GM23338 (cell line): ENCODE data around the gene RIPK4. TPM values are rescaled to one million over a fixed set of nuclear protein-coding genes. Genes with fewer than 3 reads are reported as not detected.

Source experiments
- ATAC-seq: fragments of 200-7000 bp; cut with Tn5 transposase; 3 replicates; pipeline ENCODE4 v1.9.1; 2020
- DNase-seq: peaks from one replicate; pipeline ENCODE4 v3.0.0-alpha.2; 2015; ENCODE audit warnings: low spot score
- H2AFZ ChIP-seq: fragments of 200-600 bp; sonication (generic); 2 replicates; pipeline ENCODE4 v1.8.0; 2016; ENCODE audit warnings: antibody characterized with exemption, mild to moderate bottlenecking, moderate library complexity
- H3F3A ChIP-seq: fragments of 200-600 bp; sonication (generic); replicated peaks from 2 replicates; pipeline ENCODE4 v1.8.0; 2017; ENCODE audit warnings: antibody characterized with exemption, mixed run types, low read depth
- H3K27ac ChIP-seq: fragments of 200-600 bp; sonication (generic); 2 replicates; pipeline ENCODE4 v1.6.1; 2016; ENCODE audit warnings: low read depth
- H3K27me3 ChIP-seq: fragments of 200-600 bp; sonication (generic); 2 replicates; pipeline ENCODE4 v1.8.0; 2016; ENCODE audit warnings: mild to moderate bottlenecking, mixed run types, moderate library complexity; ENCODE audit not compliant: insufficient read depth
- H3K36me3 ChIP-seq: fragments of 200-600 bp; sonication (generic); 2 replicates; pipeline ENCODE4 v1.8.0; 2016; ENCODE audit warnings: mild to moderate bottlenecking; ENCODE audit not compliant: insufficient read depth
- H3K4me1 ChIP-seq: fragments of 200-600 bp; sonication (generic); 2 replicates; pipeline ENCODE4 v1.8.0; 2016; ENCODE audit warnings: mild to moderate bottlenecking, moderate library complexity; ENCODE audit not compliant: insufficient read depth
- H3K4me2 ChIP-seq: fragments of 200-600 bp; sonication (generic); 2 replicates; pipeline ENCODE4 v1.7.1; 2017; ENCODE audit warnings: mixed run types
- H3K4me3 ChIP-seq: fragments of 200-600 bp; sonication (generic); 2 replicates; pipeline ENCODE4 v1.6.1; 2016; ENCODE audit warnings: mixed run types
- H3K79me2 ChIP-seq: fragments of 200-600 bp; sonication (generic); replicated peaks from 2 replicates; pipeline ENCODE4 v1.8.0; 2017; ENCODE audit warnings: mild to moderate bottlenecking; ENCODE audit not compliant: insufficient read depth
- H3K9me2 ChIP-seq: fragments of 200-600 bp; sonication (generic); 2 replicates; pipeline ENCODE4 v1.8.0; 2017; ENCODE audit not compliant: insufficient read depth
- H4K20me1 ChIP-seq: fragments of 200-600 bp; sonication (generic); replicated peaks from 2 replicates; pipeline ENCODE4 v1.8.0; 2017; ENCODE audit warnings: mild to moderate bottlenecking; ENCODE audit not compliant: insufficient read depth
- H3K27ac Mint-ChIP-seq: 2 replicates; pipeline ENCODE4 v1.8.0; 2020; ENCODE audit warnings: inconsistent platforms, mild to moderate bottlenecking, moderate library complexity, mixed read lengths
- H3K27me3 Mint-ChIP-seq: 3 replicates; pipeline ENCODE4 v1.8.0; 2022; ENCODE audit warnings: low read depth, mild to moderate bottlenecking, moderate library complexity, mixed read lengths, inconsistent platforms; ENCODE audit not compliant: insufficient read depth, poor library complexity
- H3K36me3 Mint-ChIP-seq: 3 replicates; pipeline ENCODE4 v1.8.0; 2021; ENCODE audit warnings: low read depth, mild to moderate bottlenecking, inconsistent platforms, moderate library complexity, mixed read lengths
- H3K4me1 Mint-ChIP-seq: 3 replicates; pipeline ENCODE4 v1.8.0; 2020; ENCODE audit warnings: mild to moderate bottlenecking, inconsistent platforms, mixed read lengths
- H3K4me3 Mint-ChIP-seq: 3 replicates; pipeline ENCODE4 v1.8.0; 2021; ENCODE audit warnings: moderate library complexity, mild to moderate bottlenecking, inconsistent platforms, mixed read lengths
- H3K9me3 Mint-ChIP-seq: 3 replicates; pipeline ENCODE4 v1.8.0; 2020; ENCODE audit warnings: moderate library complexity, mild to moderate bottlenecking, inconsistent platforms, mixed read lengths
- CREB1 ChIP-seq: fragments of 250-450 bp; sonication (Bioruptor Pico); IDR thresholded peaks from 2 replicates; pipeline ENCODE4 v1.5.0; 2020; ENCODE audit warnings: low read depth, mild to moderate bottlenecking, moderate library complexity
- EZH2 ChIP-seq: fragments of 200-600 bp; sonication (generic); IDR thresholded peaks from one replicate; pipeline ENCODE4 v1.8.0; 2017; ENCODE audit warnings: antibody characterized with exemption, mild to moderate bottlenecking, low read depth; ENCODE audit not compliant: unreplicated experiment
- NANOG ChIP-seq: IDR thresholded peaks from 2 replicates; pipeline ENCODE4 v1.6.1; 2016; ENCODE audit warnings: antibody characterized with exemption, borderline replicate concordance
- POLR2AphosphoS5 ChIP-seq: IDR thresholded peaks from 2 replicates; pipeline ENCODE4 v1.6.1; 2016; ENCODE audit warnings: antibody characterized with exemption, low read depth
- STAT1 ChIP-seq: IDR thresholded peaks from one replicate; pipeline ENCODE4 v1.6.1; 2016; ENCODE audit warnings: antibody characterized with exemption; ENCODE audit not compliant: unreplicated experiment
- ZNF114 ChIP-seq: fragments of 250-450 bp; sonication (Bioruptor Pico); IDR thresholded peaks from 2 replicates; pipeline ENCODE4 v1.5.0; 2020; ENCODE audit warnings: mild to moderate bottlenecking, moderate library complexity
- ZNF331 ChIP-seq: fragments of 250-450 bp; sonication (Bioruptor Pico); IDR thresholded peaks from 2 replicates; pipeline ENCODE4 v1.5.0; 2020; ENCODE audit warnings: low read depth, mild to moderate bottlenecking, moderate library complexity
- polyA plus RNA-seq: library from polyadenylated mRNA; unstranded; fragments of >200 nt; fragmentation: Nextera tagmentation; extraction: Ambion mirVana; gene quantifications from 2 replicates; pipeline ENCODE4 v1.2.1, GENCODE V29; 2016
- total RNA-seq: library from RNA; depleted of rRNA; stranded (reverse); fragments of >200 nt; shearing (Covaris generic); gene quantifications from 2 replicates; pipeline ENCODE4 v1.2.3, GENCODE V29; 2014
- TF ChIP-seq, protein P1 (sequence below): IDR thresholded peaks from 2 replicates; pipeline ENCODE4 v1.6.1; 2016; ENCODE audit warnings: antibody characterized with exemption
- TF ChIP-seq, protein P2 (sequence below), 2 experiments: fragments of 200-600 bp in 1 of 2; sonication (generic) in 1 of 2; conservative IDR thresholded peaks; 2 replicates each; pipeline versions ENCODE4 v1.5.1 to v1.6.1; 2016 to 2017; ENCODE audit warnings: antibody characterized with exemption in 2 of 2, low read depth in 2 of 2, mild to moderate bottlenecking in 2 of 2, moderate library complexity in 1 of 2

RIPK4 gene
- total and polyA plus RNA-seq, 2 experiments from 2014 or later: 2.5 to 9.9 TPM

GRCh38 chr21:41784456-41785102, 17.7 kb upstream of the RIPK4 start (continued):
- TF ChIP-seq, protein P1, sequence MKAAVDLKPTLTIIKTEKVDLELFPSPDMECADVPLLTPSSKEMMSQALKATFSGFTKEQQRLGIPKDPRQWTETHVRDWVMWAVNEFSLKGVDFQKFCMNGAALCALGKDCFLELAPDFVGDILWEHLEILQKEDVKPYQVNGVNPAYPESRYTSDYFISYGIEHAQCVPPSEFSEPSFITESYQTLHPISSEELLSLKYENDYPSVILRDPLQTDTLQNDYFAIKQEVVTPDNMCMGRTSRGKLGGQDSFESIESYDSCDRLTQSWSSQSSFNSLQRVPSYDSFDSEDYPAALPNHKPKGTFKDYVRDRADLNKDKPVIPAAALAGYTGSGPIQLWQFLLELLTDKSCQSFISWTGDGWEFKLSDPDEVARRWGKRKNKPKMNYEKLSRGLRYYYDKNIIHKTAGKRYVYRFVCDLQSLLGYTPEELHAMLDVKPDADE: no peak
- no peak for TF ChIP-seq ZNF331 (CRISPR knock-in tag)

GRCh38 chr21:41783476-41784180, 16.8 kb upstream of the RIPK4 start:
- Histone ChIP-seq H3K4me2 (no peak overlapping the region), H3F3A (no peaks in the 10 kb centered on the region), H3K9me2 (no peaks in the 10 kb centered on the region), H3K79me2 (no peaks in the 10 kb centered on the region), H3K27me3 (no peaks in the 10 kb centered on the region), H4K20me1 (no peaks in the 10 kb centered on the region), H3K4me3 (no peak overlapping the region), H3K27ac (no peak overlapping the region), H3K4me1 (peaks cover under 1% of the 10 kb centered on the region; the same call in 1 of the 2 replicates), H2AFZ (no peak overlapping the region), H3K36me3 (no peaks in the 10 kb centered on the region)
- Mint-ChIP-seq H3K36me3 (no peaks in the 10 kb centered on the region), H3K9me3 (no peaks in the 10 kb centered on the region), H3K4me1 (peaks cover 5% of the 10 kb centered on the region), H3K27me3 (no peaks in the 10 kb centered on the region), H3K27ac (no peak overlapping the region), H3K4me3 (no peak overlapping the region)
- DNase-seq: no peak
- no peak for ATAC-seq
- TF ChIP-seq CREB1 (CRISPR knock-in tag) (no peak), STAT1 (no peak)

DNA sequence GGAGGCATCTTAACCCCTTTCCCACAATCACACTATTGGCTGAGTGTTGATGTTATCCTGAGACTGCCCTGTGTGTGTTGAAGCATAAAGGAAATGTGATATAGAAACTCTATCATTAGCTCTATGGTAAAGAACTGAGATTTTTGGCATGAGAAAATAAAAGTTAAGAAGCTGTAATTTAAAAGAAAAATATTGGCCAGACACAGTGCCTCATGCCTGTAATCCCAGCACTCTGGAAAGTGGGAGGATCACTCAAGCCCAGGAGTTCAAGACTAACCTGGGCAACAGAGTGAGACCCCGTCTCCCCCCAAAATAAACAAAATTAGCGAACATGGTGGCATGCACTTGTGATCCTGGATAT, 14.2 kb upstream of the RIPK4 start:
- no peak overlapping the region for H3K4me3 Mint-ChIP-seq
- ATAC-seq (no peak), DNase-seq (no peak)
- H3K9me3 Mint-ChIP-seq: no peaks in the 10 kb centered on the region
- Histone ChIP-seq H3K27me3 (no peaks in the 10 kb centered on the region), H3K4me2 (no peak overlapping the region), H3K27ac (no peak overlapping the region), H3K9me2 (no peaks in the 10 kb centered on the region), H3K4me1 (peaks cover 6% of the 10 kb centered on the region), H3K4me3 (no peak overlapping the region), H2AFZ (no peak overlapping the region), H3K36me3 (no peaks in the 10 kb centered on the region), H3K79me2 (no peaks in the 10 kb centered on the region), H3F3A (no peaks in the 10 kb centered on the region), H4K20me1 (no peaks in the 10 kb centered on the region)
- peaks cover 1% of the 10 kb centered on the region for H3K27me3 Mint-ChIP-seq
- TF ChIP-seq, protein P2, sequence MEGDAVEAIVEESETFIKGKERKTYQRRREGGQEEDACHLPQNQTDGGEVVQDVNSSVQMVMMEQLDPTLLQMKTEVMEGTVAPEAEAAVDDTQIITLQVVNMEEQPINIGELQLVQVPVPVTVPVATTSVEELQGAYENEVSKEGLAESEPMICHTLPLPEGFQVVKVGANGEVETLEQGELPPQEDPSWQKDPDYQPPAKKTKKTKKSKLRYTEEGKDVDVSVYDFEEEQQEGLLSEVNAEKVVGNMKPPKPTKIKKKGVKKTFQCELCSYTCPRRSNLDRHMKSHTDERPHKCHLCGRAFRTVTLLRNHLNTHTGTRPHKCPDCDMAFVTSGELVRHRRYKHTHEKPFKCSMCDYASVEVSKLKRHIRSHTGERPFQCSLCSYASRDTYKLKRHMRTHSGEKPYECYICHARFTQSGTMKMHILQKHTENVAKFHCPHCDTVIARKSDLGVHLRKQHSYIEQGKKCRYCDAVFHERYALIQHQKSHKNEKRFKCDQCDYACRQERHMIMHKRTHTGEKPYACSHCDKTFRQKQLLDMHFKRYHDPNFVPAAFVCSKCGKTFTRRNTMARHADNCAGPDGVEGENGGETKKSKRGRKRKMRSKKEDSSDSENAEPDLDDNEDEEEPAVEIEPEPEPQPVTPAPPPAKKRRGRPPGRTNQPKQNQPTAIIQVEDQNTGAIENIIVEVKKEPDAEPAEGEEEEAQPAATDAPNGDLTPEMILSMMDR (conservative IDR thresholded peaks at IDR 0.05; ENCODE audit: low read depth in 2 of 2): no peak
- no peak for TF ChIP-seq CREB1 (CRISPR knock-in tag)
- no peak for TF ChIP-seq POLR2AphosphoS5
- TF ChIP-seq NANOG: no peak
- no peak for TF ChIP-seq ZNF331 (CRISPR knock-in tag)
- TF ChIP-seq STAT1: no peak
- TF ChIP-seq, protein P1: no peak
- TF ChIP-seq EZH2: no peak
- TF ChIP-seq ZNF114: no peak
- H3K36me3 Mint-ChIP-seq: no peaks in the 10 kb centered on the region
- H3K4me1 Mint-ChIP-seq: peaks cover 13% of the 10 kb centered on the region
- no peak overlapping the region for H3K27ac Mint-ChIP-seq
